Nephron progenitor cell (in vitro differentiated cells): Measurements from ENCODE around the gene KRTAP9-8.
"Not testable (repeated sequence)": the region's sequence is repeated elsewhere in the genome, so short reads cannot be mapped to it uniquely, and the experiment has no call there.

Experiments
- DNase-seq: peaks from one replicate; pipeline ENCODE4 v3.0.0; 2021
- H3K27ac Mint-ChIP-seq: 2 replicates; pipeline ENCODE4 v1.8.0; 2021; ENCODE audit warnings: mild to moderate bottlenecking, moderate library complexity, mixed read lengths
- H3K27me3 Mint-ChIP-seq: 2 replicates; pipeline ENCODE4 v1.8.0; 2021; ENCODE audit warnings: mild to moderate bottlenecking, low read depth, mixed read lengths; ENCODE audit not compliant: poor library complexity
- H3K36me3 Mint-ChIP-seq: 2 replicates; pipeline ENCODE4 v1.8.0; 2021; ENCODE audit warnings: low read depth, mixed read lengths
- H3K4me1 Mint-ChIP-seq: 2 replicates; pipeline ENCODE4 v1.8.0; 2021; ENCODE audit warnings: mixed read lengths
- H3K4me3 Mint-ChIP-seq: 2 replicates; pipeline ENCODE4 v1.8.0; 2021; ENCODE audit warnings: mild to moderate bottlenecking, moderate library complexity, mixed read lengths
- H3K9me3 Mint-ChIP-seq: 2 replicates; pipeline ENCODE4 v1.8.0; 2021; ENCODE audit warnings: mild to moderate bottlenecking, moderate library complexity, mixed read lengths
- CTCF ChIP-seq: fragments of 200-600 bp; sonication (generic); IDR thresholded peaks from 2 replicates; pipeline ENCODE4 v1.5.0; 2021; ENCODE audit warnings: antibody characterized with exemption

Gene KRTAP9-8

GRCh38 chr17:41237949-41238437, at the start of gene KRTAP9-8:
TSS of gene KRTAP9-8 (plus strand) at chr17:41237999. CDS start at chr17:41238052, 53 bp downstream.
- H3K36me3 Mint-ChIP-seq, DNase-seq, H3K4me1 Mint-ChIP-seq, H3K4me3 Mint-ChIP-seq, H3K27ac Mint-ChIP-seq: not testable (repeated sequence)
- Mint-ChIP-seq H3K27me3 (peaks cover 31% of the 10 kb centered on the region), H3K9me3 (peaks cover 12% of the 10 kb centered on the region)

GRCh38 chr17:41189837-41190318, 47.9 kb upstream of the KRTAP9-8 start, which contains the start of gene KRTAP9-1:
TSS of gene KRTAP9-1 (plus strand) at chr17:41189887. CDS start at chr17:41189887, 0 bp downstream.
- H3K4me1 Mint-ChIP-seq, DNase-seq, H3K4me3 Mint-ChIP-seq, H3K36me3 Mint-ChIP-seq, H3K27ac Mint-ChIP-seq, H3K9me3 Mint-ChIP-seq: not testable (repeated sequence)
- H3K27me3 Mint-ChIP-seq = peaks cover 16% of the 10 kb centered on the region

- H3K9me3 Mint-ChIP-seq = peaks cover 4% of the 10 kb centered on the region
- no peaks in the 10 kb centered on the region for H3K36me3 Mint-ChIP-seq
- no peak for TF ChIP-seq CTCF
- H3K27ac Mint-ChIP-seq = no peak overlapping the region
- H3K4me1 Mint-ChIP-seq = no peaks in the 10 kb centered on the region
- H3K4me3 Mint-ChIP-seq = no peak overlapping the region
- DNase-seq = no peak
- peaks cover 16% of the 10 kb centered on the region for H3K27me3 Mint-ChIP-seq
Observed at GRCh38 chr17:41190328-41190727, 47.5 kb upstream of the KRTAP9-8 start.

GRCh38 chr17:41196068-41196467, 41.7 kb upstream of the KRTAP9-8 start:
- no peak for DNase-seq
- Mint-ChIP-seq H3K27me3 (peaks cover 4% of the 10 kb centered on the region), H3K4me1 (no peaks in the 10 kb centered on the region), H3K4me3 (no peak overlapping the region), H3K36me3 (no peaks in the 10 kb centered on the region), H3K9me3 (peaks cover 8% of the 10 kb centered on the region), H3K27ac (no peak overlapping the region)
- no peak for TF ChIP-seq CTCF

GRCh38 chr17:41199421-41200078, 38.2 kb upstream of the KRTAP9-8 start:
- no peak overlapping the region for H3K4me3 Mint-ChIP-seq
- H3K9me3 Mint-ChIP-seq = peaks cover 4% of the 10 kb centered on the region
- H3K36me3 Mint-ChIP-seq = no peaks in the 10 kb centered on the region
- H3K27ac Mint-ChIP-seq = no peak overlapping the region
- H3K27me3 Mint-ChIP-seq = peaks cover 4% of the 10 kb centered on the region
- H3K4me1 Mint-ChIP-seq = no peaks in the 10 kb centered on the region
- no peak for TF ChIP-seq CTCF
- DNase-seq = no peak

- Mint-ChIP-seq H3K4me1 (no peaks in the 10 kb centered on the region), H3K36me3 (no peaks in the 10 kb centered on the region), H3K27ac (no peak overlapping the region), H3K4me3 (no peak overlapping the region), H3K9me3 (peaks cover 20% of the 10 kb centered on the region), H3K27me3 (peaks cover 5% of the 10 kb centered on the region)
- no peak for DNase-seq
- no peak for TF ChIP-seq CTCF
Observed at GRCh38 chr17:41211845-41212466, 25.8 kb upstream of the KRTAP9-8 start.
